Fibroblast of skin of left quadriceps (primary cell): Measurements from ENCODE around the gene MYOM1.
"Not testable (repeated sequence)": the region's sequence is repeated elsewhere in the genome, so short reads cannot be mapped to it uniquely, and the experiment has no call there.

Experiments
- DNase-seq, 2 experiments: peaks; one replicate each; pipeline ENCODE4 v3.0.0-alpha.2; 2013; ENCODE audit warnings: low read depth in 2 of 2

MYOM1 gene

DNA sequence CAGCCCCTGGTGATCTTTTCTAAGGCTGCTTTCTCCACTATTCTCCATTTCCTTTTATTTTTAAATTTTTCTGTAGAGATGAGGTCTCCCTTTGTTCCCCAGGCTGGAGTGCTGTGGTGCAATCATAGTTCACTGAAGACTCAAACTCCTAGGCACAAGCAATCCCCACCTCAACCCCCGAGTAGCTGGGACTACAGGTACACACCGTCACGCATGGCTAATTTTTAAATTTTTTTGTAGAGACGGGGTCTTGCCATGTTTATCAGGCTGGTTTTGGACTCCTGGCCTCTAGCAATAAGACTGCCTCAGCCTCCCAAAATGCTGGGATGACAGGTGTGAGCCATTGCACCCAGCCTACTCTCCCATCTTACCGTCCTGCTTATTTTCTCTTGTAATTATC is 184.1 kb downstream of the MYOM1 start:
- DNase-seq: no peak

DNA sequence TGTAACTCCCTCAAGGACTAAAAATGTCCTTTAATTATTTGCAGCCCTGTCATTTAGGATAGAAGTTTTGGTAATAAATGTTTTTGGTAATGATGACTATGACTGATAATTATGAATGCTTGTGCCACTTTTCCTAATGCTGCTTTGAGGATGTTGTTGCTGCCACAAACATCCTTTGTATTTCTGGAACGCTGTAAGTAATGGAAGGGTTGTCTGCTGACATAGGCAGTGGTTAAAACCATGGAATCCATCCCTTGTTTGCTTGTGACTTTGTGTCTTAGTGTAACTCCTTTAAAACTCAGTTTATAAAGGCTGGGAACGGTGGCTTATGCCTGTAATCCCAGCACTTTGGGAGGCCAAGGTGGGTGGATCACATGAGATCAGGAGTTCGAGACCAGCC is 187.0 kb downstream of the MYOM1 start:
- no peak for DNase-seq

DNA sequence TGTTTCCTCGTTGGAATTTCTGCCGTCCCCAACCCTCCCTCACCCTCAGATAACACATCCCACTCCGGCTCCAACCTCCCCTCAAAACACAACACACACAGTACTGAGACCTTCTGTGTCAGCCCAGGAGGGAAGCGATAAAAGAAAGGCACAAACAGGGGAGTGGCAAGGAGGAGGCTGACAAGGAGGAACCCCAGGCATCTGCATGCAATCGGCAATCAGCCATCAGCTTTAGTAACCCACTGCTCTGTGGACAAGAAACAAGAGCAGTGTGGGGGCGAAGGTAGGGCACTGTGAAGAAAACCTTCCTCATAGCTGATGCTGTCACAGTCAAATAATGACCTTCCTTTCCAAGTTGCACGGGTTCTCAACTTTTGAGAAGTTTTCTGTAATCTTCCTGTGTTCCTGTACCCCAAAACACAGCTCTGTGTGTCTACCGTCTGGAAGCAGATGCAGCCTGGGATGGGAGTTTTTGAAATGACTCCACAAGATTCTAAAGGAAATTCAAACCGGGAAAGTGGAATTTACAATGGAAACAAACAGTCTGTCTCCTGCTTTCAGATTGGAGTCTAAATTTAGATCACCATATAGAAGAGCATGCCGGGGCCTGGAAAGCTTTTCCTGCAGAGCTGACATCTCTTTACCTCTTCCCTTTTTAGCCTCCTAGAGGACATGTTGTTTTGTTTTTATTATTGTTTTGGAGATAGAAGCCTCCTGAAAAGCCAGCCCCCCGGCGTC is 190.4 kb downstream of the MYOM1 start:
- no peak for DNase-seq

DNA sequence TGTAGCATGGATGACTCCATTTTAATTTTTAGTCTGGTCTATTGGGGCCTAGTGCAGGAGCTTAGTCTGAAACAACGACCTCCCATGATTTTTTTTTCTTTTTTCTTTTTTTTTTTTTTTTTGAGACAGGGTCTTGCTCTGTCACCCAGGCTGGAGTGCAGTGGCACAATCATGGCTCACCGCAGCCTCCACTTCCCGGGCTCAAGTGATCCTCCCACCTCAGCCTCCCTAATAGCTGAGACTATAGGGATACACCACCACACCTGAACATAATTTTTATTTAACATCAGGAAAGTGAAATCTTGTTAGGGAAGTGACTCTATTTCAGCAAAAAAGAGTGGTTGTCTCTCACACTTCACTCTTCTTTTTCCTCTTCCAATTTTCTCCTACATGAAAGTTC is 191.7 kb downstream of the MYOM1 start:
- DNase-seq: not testable (repeated sequence)

DNA sequence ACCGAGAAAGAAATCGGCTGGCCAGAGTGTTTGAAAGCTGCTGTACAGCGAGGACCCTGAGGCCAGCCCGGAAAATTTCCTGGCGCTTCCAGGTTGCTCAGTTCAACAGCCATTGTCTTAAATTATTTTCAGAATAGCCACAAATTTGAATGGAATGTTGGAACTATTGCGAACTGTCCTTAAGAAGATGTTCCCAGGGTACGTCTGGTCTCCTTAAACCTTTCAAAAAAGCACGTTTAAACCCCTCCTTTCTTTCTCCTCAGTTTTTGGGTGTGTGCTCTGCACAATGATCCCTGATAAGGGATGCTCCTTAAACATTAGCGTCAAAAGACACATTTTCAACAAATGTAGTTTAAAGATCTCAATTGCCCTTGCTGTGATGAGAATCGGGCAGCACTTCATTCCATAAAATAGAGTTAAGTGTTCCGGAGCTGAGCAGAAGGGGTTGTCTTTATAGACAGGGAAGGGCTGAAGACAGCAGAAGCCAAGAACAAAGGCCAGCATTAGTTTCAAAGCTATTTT is 192.3 kb downstream of the MYOM1 start:
- DNase-seq: no peak

GRCh38 chr18:3025544-3025943 is 194.2 kb downstream of the MYOM1 start:
- DNase-seq: no peak

DNA sequence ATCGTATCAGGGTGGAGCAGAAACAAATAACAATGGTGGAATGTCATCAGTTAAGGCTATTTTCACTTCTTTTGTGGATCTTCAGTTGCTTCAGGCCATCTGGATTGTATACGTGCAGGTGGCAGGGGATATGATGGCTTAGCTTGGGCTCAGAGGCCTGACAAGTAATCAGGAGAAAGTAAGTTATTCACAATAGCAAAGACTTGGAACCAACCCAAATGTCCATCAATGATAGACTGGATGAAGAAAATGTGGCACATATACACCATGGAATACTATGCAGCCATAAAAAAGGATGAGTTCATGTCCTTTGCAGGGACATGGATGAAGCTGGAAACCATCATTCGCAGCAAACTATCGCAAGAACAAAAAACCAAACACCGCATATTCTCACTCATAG is 196.2 kb downstream of the MYOM1 start:
- not testable (repeated sequence) for DNase-seq
